ENCODE results near the gene PIP5K1B.

PIP5K1B gene

GRCh38 chr9:68841276-68842052 is 136.4 kb downstream of the PIP5K1B start:
- no peak overlapping the region for H3K27ac ChIP-seq
- no peak for TF ChIP-seq ZFX (IDR thresholded peaks at IDR 0.05)
- TF ChIP-seq, protein P1, sequence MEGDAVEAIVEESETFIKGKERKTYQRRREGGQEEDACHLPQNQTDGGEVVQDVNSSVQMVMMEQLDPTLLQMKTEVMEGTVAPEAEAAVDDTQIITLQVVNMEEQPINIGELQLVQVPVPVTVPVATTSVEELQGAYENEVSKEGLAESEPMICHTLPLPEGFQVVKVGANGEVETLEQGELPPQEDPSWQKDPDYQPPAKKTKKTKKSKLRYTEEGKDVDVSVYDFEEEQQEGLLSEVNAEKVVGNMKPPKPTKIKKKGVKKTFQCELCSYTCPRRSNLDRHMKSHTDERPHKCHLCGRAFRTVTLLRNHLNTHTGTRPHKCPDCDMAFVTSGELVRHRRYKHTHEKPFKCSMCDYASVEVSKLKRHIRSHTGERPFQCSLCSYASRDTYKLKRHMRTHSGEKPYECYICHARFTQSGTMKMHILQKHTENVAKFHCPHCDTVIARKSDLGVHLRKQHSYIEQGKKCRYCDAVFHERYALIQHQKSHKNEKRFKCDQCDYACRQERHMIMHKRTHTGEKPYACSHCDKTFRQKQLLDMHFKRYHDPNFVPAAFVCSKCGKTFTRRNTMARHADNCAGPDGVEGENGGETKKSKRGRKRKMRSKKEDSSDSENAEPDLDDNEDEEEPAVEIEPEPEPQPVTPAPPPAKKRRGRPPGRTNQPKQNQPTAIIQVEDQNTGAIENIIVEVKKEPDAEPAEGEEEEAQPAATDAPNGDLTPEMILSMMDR (conservative IDR thresholded peaks at IDR 0.05) = no peak

- TF ChIP-seq, protein P1 (conservative IDR thresholded peaks at IDR 0.05) = no peak
- TF ChIP-seq ZFX (IDR thresholded peaks at IDR 0.05) = no peak
- no peak overlapping the region for H3K27ac ChIP-seq
These were observed 137.5 kb downstream of the PIP5K1B start for GRCh38 chr9:68842568-68842967.

DNA sequence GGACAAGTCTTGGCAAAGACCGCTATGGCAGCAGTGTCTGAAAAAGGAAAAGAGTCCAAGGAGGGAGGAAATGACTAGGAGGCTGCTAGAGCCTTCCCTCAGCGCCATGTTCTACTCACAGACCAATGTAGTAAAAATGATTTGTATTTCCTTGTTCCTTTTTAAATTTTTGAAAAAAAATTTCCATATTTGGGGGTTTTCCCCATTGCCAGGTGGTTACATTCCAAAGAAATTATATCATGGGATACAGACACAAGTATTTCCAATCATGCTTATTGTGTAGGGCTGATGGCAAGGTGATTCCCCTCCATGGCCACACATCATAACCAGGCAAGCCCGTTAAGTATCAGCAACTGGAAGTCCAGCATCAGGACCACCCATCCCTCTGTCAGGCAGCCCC is 138.2 kb downstream of the PIP5K1B start:
- H3K27ac ChIP-seq = no peak overlapping the region
- TF ChIP-seq, protein P1 (conservative IDR thresholded peaks at IDR 0.05) = no peak
- TF ChIP-seq ZFX (IDR thresholded peaks at IDR 0.05) = no peak

DNA sequence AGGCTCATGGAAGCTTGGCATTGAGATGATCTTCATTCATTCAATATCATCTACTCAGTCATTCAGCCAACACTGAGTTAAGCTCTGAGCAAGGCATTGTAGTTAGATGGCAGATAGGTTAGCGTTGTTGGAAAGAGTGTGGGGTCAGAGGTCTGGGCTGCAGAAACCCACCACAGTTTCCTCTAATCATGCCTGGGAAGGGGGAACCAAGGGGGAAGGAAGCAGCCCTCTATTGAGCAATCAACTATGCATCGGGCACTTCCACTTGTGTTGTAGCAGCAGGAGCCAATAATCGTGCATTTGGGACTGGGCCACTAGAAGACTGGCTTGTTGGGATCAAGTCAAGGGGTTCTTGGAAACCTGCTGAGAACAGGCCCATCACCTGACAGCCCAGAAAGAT is 139.1 kb downstream of the PIP5K1B start:
- H3K27ac ChIP-seq = no peak overlapping the region
- TF ChIP-seq ZFX (IDR thresholded peaks at IDR 0.05) = no peak
- TF ChIP-seq, protein P1 (conservative IDR thresholded peaks at IDR 0.05) = no peak

DNA sequence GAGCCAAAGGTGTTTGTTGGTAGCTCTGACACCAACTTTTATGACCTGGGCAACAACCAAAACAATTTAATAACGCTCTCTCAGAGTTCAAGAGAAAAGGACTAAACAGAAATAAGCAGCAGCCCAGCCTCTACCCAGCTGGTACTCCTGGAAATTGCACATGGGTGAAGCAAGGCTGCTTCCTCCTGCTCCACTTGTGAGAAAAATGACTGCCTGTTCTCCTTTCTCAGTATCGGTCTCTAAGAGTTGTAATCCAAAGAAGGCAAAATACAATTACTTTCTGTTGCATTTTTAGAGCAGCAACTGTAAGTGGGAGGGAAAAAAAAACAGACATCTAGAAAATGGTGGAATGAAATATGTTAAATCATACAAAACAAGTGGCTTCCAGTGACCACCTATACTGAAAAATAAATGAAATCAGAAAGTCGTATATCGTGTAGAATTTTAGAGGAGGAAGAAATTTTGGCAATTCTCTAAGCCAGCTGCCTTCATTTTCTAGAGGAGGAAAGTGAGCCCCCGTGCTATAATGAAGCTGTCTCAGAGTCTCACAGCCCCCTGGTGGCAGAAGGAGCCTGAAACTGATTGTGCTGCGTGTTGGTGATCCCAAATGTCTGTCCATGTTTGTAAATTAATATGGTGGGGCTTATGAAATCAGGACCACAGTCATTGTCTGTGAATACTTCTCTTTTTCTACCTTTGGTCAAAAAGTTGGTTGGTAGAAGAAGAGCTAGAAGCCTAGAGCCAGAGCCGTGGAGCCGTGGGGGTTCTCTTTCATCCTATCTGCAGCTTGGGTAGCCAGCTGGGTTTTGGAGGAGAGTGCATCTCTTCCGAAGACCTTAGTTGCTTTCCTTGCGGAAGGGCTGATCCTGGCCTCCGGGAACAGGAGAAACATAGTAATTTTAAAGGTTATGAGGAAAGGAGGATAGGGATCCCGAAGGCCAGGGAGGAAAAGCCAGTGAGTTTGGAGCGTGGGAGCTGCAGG is 139.9 kb downstream of the PIP5K1B start:
- H3K27ac ChIP-seq = no peak overlapping the region
- TF ChIP-seq, protein P1 (conservative IDR thresholded peaks at IDR 0.05) = peak; percentile 77
- no peak for TF ChIP-seq ZFX (IDR thresholded peaks at IDR 0.05)

DNA sequence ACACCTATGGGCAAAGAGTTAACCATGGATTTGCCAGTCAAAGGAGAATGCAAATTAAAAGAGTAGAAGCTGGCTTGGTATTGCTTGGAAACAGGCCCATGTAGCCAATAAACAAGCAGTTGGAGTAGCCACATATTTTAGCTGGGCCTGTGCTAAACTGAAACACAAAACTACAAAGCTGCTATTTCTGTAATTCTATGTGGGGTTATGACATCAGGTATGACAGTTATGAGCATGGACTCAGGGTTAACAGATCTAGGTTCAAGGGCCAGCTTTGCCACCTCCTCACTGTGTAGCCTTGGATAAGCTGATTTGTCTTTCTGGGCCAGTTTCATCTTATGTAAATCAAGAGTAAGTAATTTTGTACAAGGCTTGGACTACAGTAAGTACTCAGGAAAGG is 142.7 kb downstream of the PIP5K1B start:
- no peak for TF ChIP-seq ZFX (IDR thresholded peaks at IDR 0.05)
- TF ChIP-seq, protein P1 (conservative IDR thresholded peaks at IDR 0.05) = no peak
- no peak overlapping the region for H3K27ac ChIP-seq

- H3K27ac ChIP-seq = no peak overlapping the region
These were observed 146.6 kb downstream of the PIP5K1B start for GRCh38 chr9:68851657-68852056.

More at GRCh38 chr9:68851657-68852056, 146.6 kb downstream of the PIP5K1B start:
- TF ChIP-seq, protein P1 (conservative IDR thresholded peaks at IDR 0.05) = no peak
- TF ChIP-seq ZFX (IDR thresholded peaks at IDR 0.05) = no peak

Data from C4-2B (cell line).